ENCODE measurements around the gene C4A. TPM values are rescaled to one million over a fixed set of nuclear protein-coding genes. Genes with fewer than 3 reads are reported as not detected.

C4A gene
- polyA plus RNA-seq, 2 of the 4 experiments (the other 2 are of a cell fraction): 1.4 to 1.6 TPM

DNA sequence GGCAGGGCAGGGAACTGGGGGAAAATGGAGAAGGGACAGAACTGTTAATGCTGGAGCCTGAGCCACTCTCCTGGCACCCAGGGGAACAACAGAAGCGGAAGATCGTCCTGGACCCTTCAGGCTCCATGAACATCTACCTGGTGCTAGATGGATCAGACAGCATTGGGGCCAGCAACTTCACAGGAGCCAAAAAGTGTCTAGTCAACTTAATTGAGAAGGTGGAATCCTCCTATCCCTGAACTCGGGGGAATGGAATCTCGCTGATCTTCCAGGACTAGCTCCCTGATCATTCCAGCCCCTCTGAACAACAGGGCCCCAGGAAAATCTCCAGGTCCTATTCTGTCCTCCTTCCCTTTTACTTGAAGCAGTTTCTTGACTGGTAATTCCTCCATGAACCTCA is 34.0 kb upstream of the C4A start (continued):
- TF ChIP-seq NPAS2 (CRISPR knock-in tag; IDR thresholded peaks at IDR 0.05; ENCODE audit: borderline replicate concordance) (no peak), ZC3H11A (IDR thresholded peaks at IDR 0.05) (no peak), KDM5A (IDR thresholded peaks at IDR 0.05) (no peak)
- TF ChIP-seq, protein P1, sequence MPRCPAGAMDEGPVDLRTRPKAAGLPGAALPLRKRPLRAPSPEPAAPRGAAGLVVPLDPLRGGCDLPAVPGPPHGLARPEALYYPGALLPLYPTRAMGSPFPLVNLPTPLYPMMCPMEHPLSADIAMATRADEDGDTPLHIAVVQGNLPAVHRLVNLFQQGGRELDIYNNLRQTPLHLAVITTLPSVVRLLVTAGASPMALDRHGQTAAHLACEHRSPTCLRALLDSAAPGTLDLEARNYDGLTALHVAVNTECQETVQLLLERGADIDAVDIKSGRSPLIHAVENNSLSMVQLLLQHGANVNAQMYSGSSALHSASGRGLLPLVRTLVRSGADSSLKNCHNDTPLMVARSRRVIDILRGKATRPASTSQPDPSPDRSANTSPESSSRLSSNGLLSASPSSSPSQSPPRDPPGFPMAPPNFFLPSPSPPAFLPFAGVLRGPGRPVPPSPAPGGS (IDR thresholded peaks at IDR 0.05): no peak

DNA sequence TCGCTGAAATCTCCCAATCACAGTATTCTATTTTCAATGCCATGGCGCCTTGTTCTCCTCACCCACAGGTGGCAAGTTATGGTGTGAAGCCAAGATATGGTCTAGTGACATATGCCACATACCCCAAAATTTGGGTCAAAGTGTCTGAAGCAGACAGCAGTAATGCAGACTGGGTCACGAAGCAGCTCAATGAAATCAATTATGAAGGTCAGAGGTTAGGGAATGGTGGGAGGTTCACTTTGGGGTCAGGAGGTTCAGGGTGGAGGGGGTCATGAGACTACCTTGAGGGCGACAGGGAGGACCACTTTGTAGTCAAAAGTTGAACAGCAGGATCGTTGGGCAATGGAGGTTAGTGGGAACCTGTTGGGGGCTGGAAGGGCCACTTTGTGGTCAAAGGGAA is 33.6 kb upstream of the C4A start:
- ChIA-PET POLR2A (no interaction called here), CTCF (no interaction called here)
- 78% methylated on average over 5 of the region's 5 CpGs for WGBS (ENCODE audit: missing lambda C conversion rate)
- no peaks in the 10 kb centered on the region for H3K9me3 ChIP-seq
- FAIRE-seq (no peak), ATAC-seq (no peak), DNase-seq (ENCODE audit: low read depth in 1 of 2, low spot score in 1 of 2) (no peak)
- no peak overlapping the region for H3K27ac ChIP-seq
- peaks cover 17% of the 10 kb centered on the region for H3K4me1 ChIP-seq
- no peak overlapping the region for H3K4me2 ChIP-seq
- no peak overlapping the region for H3K4me3 ChIP-seq
- TF ChIP-seq SMC3 (IDR thresholded peaks at IDR 0.05) (no peak), CBX2 (IDR thresholded peaks at IDR 0.05; ENCODE audit: borderline replicate concordance, low read depth) (no peak), NPAS2 (CRISPR knock-in tag; IDR thresholded peaks at IDR 0.05; ENCODE audit: borderline replicate concordance) (no peak), MYC (IDR thresholded peaks at IDR 0.05; ENCODE audit: borderline replicate concordance, low read length) (no peak), FOXS1 (CRISPR knock-in tag; IDR thresholded peaks at IDR 0.05) (no peak), ZFP36 (IDR thresholded peaks at IDR 0.05; ENCODE audit: borderline replicate concordance, partially characterized antibody) (no peak)
- TF ChIP-seq, protein P2, sequence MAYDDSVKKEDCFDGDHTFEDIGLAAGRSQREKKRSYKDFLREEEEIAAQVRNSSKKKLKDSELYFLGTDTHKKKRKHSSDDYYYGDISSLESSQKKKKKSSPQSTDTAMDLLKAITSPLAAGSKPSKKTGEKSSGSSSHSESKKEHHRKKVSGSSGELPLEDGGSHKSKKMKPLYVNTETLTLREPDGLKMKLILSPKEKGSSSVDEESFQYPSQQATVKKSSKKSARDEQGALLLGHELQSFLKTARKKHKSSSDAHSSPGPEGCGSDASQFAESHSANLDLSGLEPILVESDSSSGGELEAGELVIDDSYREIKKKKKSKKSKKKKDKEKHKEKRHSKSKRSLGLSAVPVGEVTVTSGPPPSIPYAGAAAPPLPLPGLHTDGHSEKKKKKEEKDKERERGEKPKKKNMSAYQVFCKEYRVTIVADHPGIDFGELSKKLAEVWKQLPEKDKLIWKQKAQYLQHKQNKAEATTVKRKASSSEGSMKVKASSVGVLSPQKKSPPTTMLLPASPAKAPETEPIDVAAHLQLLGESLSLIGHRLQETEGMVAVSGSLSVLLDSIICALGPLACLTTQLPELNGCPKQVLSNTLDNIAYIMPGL (CRISPR knock-in tag; IDR thresholded peaks at IDR 0.05; ENCODE audit: borderline replicate concordance): no peak
- TF ChIP-seq, protein P3, sequence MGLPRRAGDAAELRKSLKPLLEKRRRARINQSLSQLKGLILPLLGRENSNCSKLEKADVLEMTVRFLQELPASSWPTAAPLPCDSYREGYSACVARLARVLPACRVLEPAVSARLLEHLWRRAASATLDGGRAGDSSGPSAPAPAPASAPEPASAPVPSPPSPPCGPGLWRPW (IDR thresholded peaks at IDR 0.05): no peak
- TF ChIP-seq, protein P4, sequence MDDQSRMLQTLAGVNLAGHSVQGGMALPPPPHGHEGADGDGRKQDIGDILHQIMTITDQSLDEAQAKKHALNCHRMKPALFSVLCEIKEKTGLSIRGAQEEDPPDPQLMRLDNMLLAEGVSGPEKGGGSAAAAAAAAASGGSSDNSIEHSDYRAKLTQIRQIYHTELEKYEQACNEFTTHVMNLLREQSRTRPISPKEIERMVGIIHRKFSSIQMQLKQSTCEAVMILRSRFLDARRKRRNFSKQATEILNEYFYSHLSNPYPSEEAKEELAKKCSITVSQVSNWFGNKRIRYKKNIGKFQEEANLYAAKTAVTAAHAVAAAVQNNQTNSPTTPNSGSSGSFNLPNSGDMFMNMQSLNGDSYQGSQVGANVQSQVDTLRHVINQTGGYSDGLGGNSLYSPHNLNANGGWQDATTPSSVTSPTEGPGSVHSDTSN (IDR thresholded peaks at IDR 0.05): no peak

DNA sequence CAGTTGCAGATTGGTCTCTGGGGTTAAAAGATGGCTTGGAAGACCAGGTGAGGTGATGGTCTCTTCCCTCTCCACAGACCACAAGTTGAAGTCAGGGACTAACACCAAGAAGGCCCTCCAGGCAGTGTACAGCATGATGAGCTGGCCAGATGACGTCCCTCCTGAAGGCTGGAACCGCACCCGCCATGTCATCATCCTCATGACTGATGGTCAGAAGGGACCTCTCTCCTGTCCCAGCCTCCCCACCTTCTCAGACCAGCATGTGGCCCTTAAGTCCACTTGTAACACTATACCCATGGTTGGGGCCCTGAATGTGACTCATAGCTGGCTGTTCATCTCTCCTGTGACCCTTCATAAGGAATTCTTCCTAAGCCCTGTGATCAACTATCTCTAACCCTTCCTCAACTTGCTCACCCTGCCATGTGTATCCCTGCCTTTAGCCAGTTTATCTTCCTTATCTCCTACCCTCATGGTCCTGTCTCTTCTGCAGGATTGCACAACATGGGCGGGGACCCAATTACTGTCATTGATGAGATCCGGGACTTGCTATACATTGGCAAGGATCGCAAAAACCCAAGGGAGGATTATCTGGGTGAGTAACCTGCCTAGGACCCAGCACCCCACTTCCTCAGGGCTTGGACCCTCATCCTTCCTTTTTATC is 33.0 kb upstream of the C4A start:
- peaks cover 17% of the 10 kb centered on the region for H3K4me1 ChIP-seq
- FAIRE-seq (no peak), ATAC-seq (no peak), DNase-seq (ENCODE audit: low read depth in 1 of 2, low spot score in 1 of 2) (no peak)
- no peak overlapping the region for H3K4me2 ChIP-seq
- H3K9me3 ChIP-seq: no peaks in the 10 kb centered on the region
- POLR2A ChIA-PET: no interaction called here
- H3K4me3 ChIP-seq: no peak overlapping the region
- CTCF ChIA-PET: no interaction called here
- no peak overlapping the region for H3K27ac ChIP-seq
- WGBS (ENCODE audit: missing lambda C conversion rate): 86% methylated on average over 6 of the region's 6 CpGs
- TF ChIP-seq EHF (CRISPR knock-in tag; IDR thresholded peaks at IDR 0.05) (no peak), FOSB (CRISPR knock-in tag; IDR thresholded peaks at IDR 0.05) (no peak), MAZ (IDR thresholded peaks at IDR 0.05; ENCODE audit: borderline replicate concordance, low read depth, low read length) (no peak), TP53 (CRISPR knock-in tag; IDR thresholded peaks at IDR 0.05) (no peak), CBX8 (IDR thresholded peaks at IDR 0.05) (no peak), CHD2 (IDR thresholded peaks at IDR 0.05; ENCODE audit: low read length, partially characterized antibody) (no peak), CEBPB (IDR thresholded peaks at IDR 0.05) (0 out of 4 replicates have a peak, but pooled peaks of 1 of the 2 experiments have one; percentile 17), JUNB (IDR thresholded peaks at IDR 0.05) (no peak), HOXB13 (CRISPR knock-in tag; IDR thresholded peaks at IDR 0.05; ENCODE audit: low read depth) (no peak)
